ENCODE measurements around the gene OR2H2. TPM values are rescaled to one million over a fixed set of nuclear protein-coding genes. Genes with fewer than 3 reads are reported as not detected.

Gene OR2H2
- total and polyA plus RNA-seq, 2 of the 13 experiments (the other 11 are each of a cell fraction or from before 2014, with no cell fraction given), result not detected

GRCh38 chr6:29631860-29632731 is 47.2 kb downstream of the OR2H2 start:
- no TSS peak for BruUV-seq (replicated peaks)
- no peak for TF ChIP-seq ZNF367 (CRISPR knock-in tag; IDR thresholded peaks at IDR 0.05; ENCODE audit: borderline replicate concordance)
- TF ChIP-seq EZH2 (conservative IDR thresholded peaks at IDR 0.05; ENCODE audit: low read depth, low read length), result peak; percentile 98
- TF ChIP-seq THAP11 (CRISPR knock-in tag; IDR thresholded peaks at IDR 0.05), result no peak
- 0 out of 2 replicates have a peak, but pooled peaks have one; percentile 21 for TF ChIP-seq UBTF (CRISPR knock-in tag; IDR thresholded peaks at IDR 0.05)
- TF ChIP-seq HNRNPLL (IDR thresholded peaks at IDR 0.05; ENCODE audit: low read depth, low read length, poor library complexity, severe bottlenecking), result peak; percentile 18
- peak; percentile 75; the same call in 1 of the 2 replicates for TF ChIP-seq MTF2 (CRISPR knock-in tag; IDR thresholded peaks at IDR 0.05; ENCODE audit: borderline replicate concordance)
- H2AFZ ChIP-seq (ENCODE audit: low read length), result no peak overlapping the region
- no peak overlapping the region for H3K27ac ChIP-seq (ENCODE audit: extremely low read length, insufficient read depth, low read length)
- peak overlapping the region; percentile 62 for H3K4me2 ChIP-seq (ENCODE audit: low read depth, low read length)
- peak overlapping the region; percentile 56 to 74 (median 65); a peak in 5 of 6 replicates for H3K4me3 ChIP-seq (replicated peaks in 1 of 3; ENCODE audit: insufficient read depth in 1 of 3, low read depth in 2 of 3, low read length in 3 of 3)
- DNase-seq (ENCODE audit: low spot score) (no peak), FAIRE-seq (no peak), ATAC-seq (peak; percentile 39)
- in situ Hi-C loops (cut with HindIII; ENCODE audit: extremely low pct_ligation_motif_present, low pct_unique_long_range_greater_than_20kb) (no loop called here), intact Hi-C loops (cut with micrococcal nuclease; ENCODE audit: unreplicated experiment) (no loop called here)
- H3K9ac ChIP-seq (ENCODE audit: insufficient read depth, low read depth, low read length), result no peak overlapping the region
- WGBS (ENCODE audit: low lambda C conversion rate), result 13% methylated on average over 27 of the region's 53 CpGs
- H3K79me2 ChIP-seq (ENCODE audit: insufficient read depth, low read length), result no peaks in the 10 kb centered on the region
- H3K27me3 ChIP-seq (ENCODE audit: control insufficient read depth in 1 of 2, insufficient read depth in 2 of 2, low read length in 2 of 2), result peaks cover 4 to 61% of the 10 kb centered on the region in 2 experiments
- no peaks in the 10 kb centered on the region; the same call in 1 of the 2 replicates for H4K20me1 ChIP-seq (ENCODE audit: insufficient read depth, low read length)
- no peaks in the 10 kb centered on the region for H3K9me3 ChIP-seq (ENCODE audit: low read length)
- ChIA-PET CTCF (ENCODE audit: low intra/inter-chr PET ratio, low total read pairs) (no interaction called here), POLR2A (interaction anchor here (1.1 kb wide), 1 partner anchor 708 kb away, joined by 3 read pairs; the partner anchor contains the start of gene TRIM27)
- no peaks in the 10 kb centered on the region for H3K36me3 ChIP-seq (replicated peaks in 1 of 2; ENCODE audit: control insufficient read depth in 1 of 2, insufficient read depth in 2 of 2, low read length in 2 of 2)
- H3K4me1 ChIP-seq (ENCODE audit: insufficient read depth, low read length), result peaks cover 27% of the 10 kb centered on the region

Data from HepG2 (cell line).